K562 (cell line): ENCODE data around the gene ATXN1. TPM values are rescaled to one million over a fixed set of nuclear protein-coding genes. Genes with fewer than 3 reads are reported as not detected.
A peak's percentile ranks its signal among the peaks of the same experiment; 100 is the strongest.

ENCODE experiments used
- ATAC-seq: fragments of 200-7000 bp; cut with Tn5 transposase; 3 replicates; pipeline ENCODE4 v1.9.1; 2020; ENCODE audit warnings: moderate library complexity
- BruUV-seq: library from RNA; stranded (reverse); fragments of 400-500 nt; replicated peaks from 2 replicates; lab custom pipeline; 2021; lab: Mats Ljungman, UMichigan
- CTCF ChIA-PET: fragments of 300-600 bp; formaldehyde crosslinking; extraction: SDS; loops from one replicate; lab custom pipeline; 2021; ENCODE audit warnings: low intra/inter-chr PET ratio; lab: Yijun Ruan, JAX
- POLR2A ChIA-PET: fragments of 300-600, 350-650 bp; sonication (Branson Sonifier 250); formaldehyde crosslinking; extraction: SDS; loops from one replicate; lab custom pipeline; 2021; ENCODE audit warnings: antibody characterized with exemption, inconsistent platforms; lab: Yijun Ruan, JAX
- DNase-seq, 4 experiments: peaks; one replicate each; pipeline versions ENCODE4 v3.0.0 to v3.0.0-alpha.2; 2011 to 2018; ENCODE audit warnings: low spot score in 3 of 4, mixed read lengths in 3 of 4; ENCODE audit errors: extremely low read depth in 1 of 4
- FAIRE-seq: peaks from 2 replicates; lab custom pipeline; 2011; peaks lifted over from hg19 to GRCh38; lab: Jason Lieb, UNC
- H2AFZ ChIP-seq: 2 replicates; pipeline ENCODE4 v1.6.0; 2011; ENCODE audit warnings: low read depth, low read length, control low read depth, inconsistent platforms
- H3K27ac ChIP-seq: fragments of 200-600 bp; 3 replicates; pipeline ENCODE4 v1.8.0; 2011; ENCODE audit warnings: low read depth, mild to moderate bottlenecking, control low read depth, inconsistent platforms, low read length, moderate library complexity, mixed read lengths; ENCODE audit errors: extremely low read depth
- H3K27me3 ChIP-seq, 2 experiments: fragments of 300-600 bp in 1 of 2; 2 replicates in 1 of 2; 3 replicates in 1 of 2; pipeline versions ENCODE4 v1.6.0 to v1.8.0; 2011; ENCODE audit warnings: inconsistent platforms in 2 of 2, low read length in 2 of 2, mild to moderate bottlenecking in 1 of 2, mixed read lengths in 1 of 2, moderate library complexity in 1 of 2; ENCODE audit not compliant: control insufficient read depth in 2 of 2, insufficient read depth in 2 of 2
- H3K36me3 ChIP-seq: fragments of 300-600 bp; 3 replicates; pipeline ENCODE4 v1.8.0; 2011; ENCODE audit warnings: mild to moderate bottlenecking, low read length, inconsistent platforms; ENCODE audit not compliant: control insufficient read depth, insufficient read depth
- H3K4me1 ChIP-seq, 2 experiments: fragments of 200-600 bp in 1 of 2; replicated peaks in 1 of 2; 2 replicates in 1 of 2; 3 replicates in 1 of 2; pipeline versions ENCODE4 v1.5.1 to v1.8.0; 2011; ENCODE audit warnings: inconsistent platforms in 2 of 2, low read length in 2 of 2, mild to moderate bottlenecking in 1 of 2, mixed read lengths in 1 of 2, moderate library complexity in 1 of 2; ENCODE audit not compliant: control insufficient read depth in 2 of 2, insufficient read depth in 2 of 2
- H3K4me2 ChIP-seq: 2 replicates; pipeline ENCODE4 v1.6.1; 2011; ENCODE audit warnings: low read length, control low read depth, inconsistent platforms, mixed read lengths; ENCODE audit not compliant: insufficient read depth
- H3K4me3 ChIP-seq: fragments of 200-600 bp; sonication (generic), shearing (Covaris generic); 2 replicates; pipeline ENCODE4 v1.5.1; 2016; ENCODE audit warnings: control low read depth, inconsistent platforms
- H3K79me2 ChIP-seq: fragments of 200-600 bp; 3 replicates; pipeline ENCODE4 v1.8.0; 2011; ENCODE audit warnings: low read length, inconsistent platforms; ENCODE audit not compliant: control insufficient read depth, insufficient read depth
- H3K9ac ChIP-seq, 2 experiments: 2 replicates each; pipeline versions ENCODE4 v1.6.0 to v1.6.1; 2011; ENCODE audit warnings: low read depth in 2 of 2, low read length in 2 of 2, control low read depth in 1 of 2, inconsistent platforms in 1 of 2, mild to moderate bottlenecking in 1 of 2, mixed read lengths in 1 of 2; ENCODE audit not compliant: insufficient read depth in 1 of 2
- H3K9me1 ChIP-seq: one replicate; pipeline ENCODE4 v1.6.0; 2011; ENCODE audit warnings: inconsistent platforms, mild to moderate bottlenecking, low read length, moderate library complexity; ENCODE audit not compliant: control insufficient read depth, insufficient read depth
- H3K9me3 ChIP-seq: replicated peaks from 2 replicates; pipeline ENCODE4 v1.5.1; 2011; ENCODE audit warnings: low read depth, low read length, inconsistent platforms; ENCODE audit not compliant: control insufficient read depth, insufficient read depth
- H4K20me1 ChIP-seq: replicated peaks from 2 replicates; pipeline ENCODE4 v1.6.1; 2011; ENCODE audit warnings: low read length, inconsistent platforms, mixed read lengths; ENCODE audit not compliant: control insufficient read depth, insufficient read depth
- ATF3 ChIP-seq, 2 experiments: fragments of 450-650 bp in 1 of 2; sonication (generic) in 1 of 2; formaldehyde crosslinking in 1 of 2; IDR thresholded peaks in 1 of 2; conservative IDR thresholded peaks in 1 of 2; 2 replicates each; pipeline versions ENCODE4 v1.6.1 to v1.8.1; 2016 to 2023; ENCODE audit warnings: mild to moderate bottlenecking in 2 of 2, moderate library complexity in 2 of 2, inconsistent platforms in 1 of 2, missing genetic modification reagents in 1 of 2
- CHD4 ChIP-seq: fragments of 200-600 bp; sonication (generic); IDR thresholded peaks from 3 replicates; pipeline ENCODE4 v1.6.1; 2012; ENCODE audit warnings: low read depth, mild to moderate bottlenecking, mixed read lengths, low read length, inconsistent platforms; ENCODE audit not compliant: insufficient read depth, insufficient replicate concordance, poor library complexity, severe bottlenecking
- E2F1 ChIP-seq: sonication (generic); formaldehyde crosslinking; IDR thresholded peaks from 2 replicates; pipeline ENCODE4 v1.8.1; 2023; ENCODE audit warnings: mild to moderate bottlenecking, missing genetic modification reagents, moderate library complexity
- EWSR1 ChIP-seq: fragments of 450-650 bp; IDR thresholded peaks from 2 replicates; pipeline ENCODE4 v1.6.1; 2018; ENCODE audit warnings: borderline replicate concordance, mild to moderate bottlenecking, low read depth, moderate library complexity; ENCODE audit not compliant: partially characterized antibody
- PKNOX1 ChIP-seq: fragments of 450-650 bp; IDR thresholded peaks from 2 replicates; pipeline ENCODE4 v1.6.1; 2016
- SFPQ ChIP-seq: fragments of 200-400 bp; formaldehyde crosslinking; IDR thresholded peaks from 2 replicates; pipeline ENCODE4 v1.6.1; 2017; ENCODE audit warnings: mild to moderate bottlenecking, low read depth, low read length, moderate library complexity
- TAF7 ChIP-seq: fragments of 450-650 bp; IDR thresholded peaks from 2 replicates; pipeline ENCODE4 v1.6.1; 2016; ENCODE audit warnings: missing genetic modification characterization, missing compliant biosample characterization
- ZFP91 ChIP-seq: sonication (generic); formaldehyde crosslinking; IDR thresholded peaks from 2 replicates; pipeline ENCODE4 v1.8.0; 2022; ENCODE audit warnings: mild to moderate bottlenecking, missing genetic modification reagents
- ZNF766 ChIP-seq: fragments of 200-800 bp; sonication (Bioruptor generic); conservative IDR thresholded peaks from 2 replicates; pipeline ENCODE4 v1.6.1; 2016; ENCODE audit warnings: missing genetic modification characterization, missing compliant biosample characterization
- WGBS: fragments of 100-300 bp; shearing (Covaris generic); methylation state at CpG from one replicate; pipeline ENCODE4 v1.1.6; 2016; ENCODE audit warnings: low coverage, mixed read lengths; ENCODE audit not compliant: insufficient coverage; ENCODE audit errors: missing lambda C conversion rate; 5-methylcytosine and 5-hydroxymethylcytosine counted together
- in situ Hi-C: fragments of 300-500 bp; cut with MboI; formaldehyde crosslinking; loops from 4 replicates; pipeline ENCODE4 v1.15.0; 2018; ENCODE audit warnings: inconsistent platforms, mixed read lengths
- intact Hi-C: fragments of 100-400 bp; cut with micrococcal nuclease; formaldehyde crosslinking; loops from 2 replicates; pipeline ENCODE4 v1.14.2; 2022
- polyA plus RNA-seq, 8 experiments: library from polyadenylated mRNA; depleted of rRNA in 4 of 8; stranded (reverse) in 5 of 8; unstranded in 3 of 8; fragments of >200 nt; fragmentation: Nextera tagmentation in 2 of 8; fragmentation: Illumina TruSeq in 1 of 8; extraction: Ambion mirVana in 2 of 8; extraction: Trizol in 1 of 8; gene quantifications; 2 replicates each; pipeline versions ENCODE4 v1.2.1 to v1.2.3, GENCODE V29; 2011 to 2014; ENCODE audit warnings: inconsistent platforms in 1 of 8, missing spikeins in 1 of 8
- total RNA-seq, 7 experiments: library from RNA; depleted of rRNA in 6 of 7; stranded (reverse); fragments of >200 nt in 6 of 7; fragmentation: Illumina TruSeq in 2 of 7; extraction: Trizol in 2 of 7; gene quantifications; 2 replicates each; pipeline versions ENCODE4 v1.2.1 to v1.2.3, GENCODE V29; 2011 to 2021; ENCODE audit warnings: low replicate concordance in 1 of 7

Gene ATXN1
- total and polyA plus RNA-seq, 9 of the 15 experiments (the other 6 are each of a cell fraction or from before 2014, with no cell fraction given), result under 0.01 to 1.2 (median 0.58) TPM

- peaks cover 7% of the 10 kb centered on the region for H3K9me1 ChIP-seq
- DNase-seq, result peak; percentile 93 to 97 (median 94)
- peaks cover 6% of the 10 kb centered on the region; the same call in 2 of the 3 replicates for H3K79me2 ChIP-seq
- H3K9me3 ChIP-seq, result no peaks in the 10 kb centered on the region
- no peak overlapping the region for H3K4me3 ChIP-seq
- POLR2A ChIA-PET, result interaction anchor here (0.6 to 5.6 kb wide), 12 partner anchors 9 to 1976 kb away, joined by 3 to 57 read pairs (median 4); no protein-coding TSS in a partner anchor
- H3K4me1 ChIP-seq, result peaks cover 15 to 28% of the 10 kb centered on the region in 2 experiments
- 0 out of 2 replicates have a peak, but pooled peaks cover 6% of the 10 kb centered on the region for H4K20me1 ChIP-seq
- peak; percentile 100 for ATAC-seq
- intact Hi-C loops (loop anchor here (1.0 to 10.0 kb wide), 3 partner anchors 45 to 583 kb away; no protein-coding TSS in a partner anchor), in situ Hi-C loops (no loop called here)
- no peak overlapping the region for H2AFZ ChIP-seq
- no peaks in the 10 kb centered on the region for H3K27me3 ChIP-seq
- peak overlapping the region; percentile 51 for H3K27ac ChIP-seq
- peak overlapping the region in 1 of 2 experiments; percentile 49; a peak in 1 of 4 replicates for H3K9ac ChIP-seq
- H3K36me3 ChIP-seq, result peaks cover 76% of the 10 kb centered on the region
- 23% methylated on average over 18 of the region's 18 CpGs for WGBS
- no TSS peak for BruUV-seq
- peak; percentile 98 for FAIRE-seq
- CTCF ChIA-PET, result interaction anchor here (0.7 to 1.1 kb wide), 2 partner anchors 146 to 335 kb away, joined by 3 to 5 read pairs; no protein-coding TSS in a partner anchor
- H3K4me2 ChIP-seq, result peak overlapping the region; percentile 34
- no peak for TF ChIP-seq TAF7
- no peak for TF ChIP-seq EWSR1
- peak; percentile 96 for TF ChIP-seq PKNOX1
- no peak for TF ChIP-seq ZNF766
- TF ChIP-seq ZFP91 (CRISPR knock-in tag), result no peak
- no peak for TF ChIP-seq CHD4
- TF ChIP-seq ATF3 (IDR thresholded peaks at IDR 0.05), result peak; percentile 97
- TF ChIP-seq ATF3 (CRISPR knock-in tag; conservative IDR thresholded peaks at IDR 0.05), result peak; percentile 92
- TF ChIP-seq SFPQ, result no peak
- no peak for TF ChIP-seq E2F1 (CRISPR knock-in tag)
Observed at GRCh38 chr6:16277101-16277981, 483.9 kb downstream of the ATXN1 start.
